HG03442 (cell line): Measurements from ENCODE around the gene STRIP2.
"Not testable (repeated sequence)": the region's sequence is repeated elsewhere in the genome, so short reads cannot be mapped to it uniquely, and the experiment has no call there.

Experiments
- ATAC-seq: cut with Tn5 transposase; IDR thresholded peaks from one replicate; pipeline ENCODE4 v1.9.1; 2021; ENCODE audit warnings: mild to moderate bottlenecking, moderate library complexity; ENCODE audit not compliant: unreplicated experiment

STRIP2 gene

DNA sequence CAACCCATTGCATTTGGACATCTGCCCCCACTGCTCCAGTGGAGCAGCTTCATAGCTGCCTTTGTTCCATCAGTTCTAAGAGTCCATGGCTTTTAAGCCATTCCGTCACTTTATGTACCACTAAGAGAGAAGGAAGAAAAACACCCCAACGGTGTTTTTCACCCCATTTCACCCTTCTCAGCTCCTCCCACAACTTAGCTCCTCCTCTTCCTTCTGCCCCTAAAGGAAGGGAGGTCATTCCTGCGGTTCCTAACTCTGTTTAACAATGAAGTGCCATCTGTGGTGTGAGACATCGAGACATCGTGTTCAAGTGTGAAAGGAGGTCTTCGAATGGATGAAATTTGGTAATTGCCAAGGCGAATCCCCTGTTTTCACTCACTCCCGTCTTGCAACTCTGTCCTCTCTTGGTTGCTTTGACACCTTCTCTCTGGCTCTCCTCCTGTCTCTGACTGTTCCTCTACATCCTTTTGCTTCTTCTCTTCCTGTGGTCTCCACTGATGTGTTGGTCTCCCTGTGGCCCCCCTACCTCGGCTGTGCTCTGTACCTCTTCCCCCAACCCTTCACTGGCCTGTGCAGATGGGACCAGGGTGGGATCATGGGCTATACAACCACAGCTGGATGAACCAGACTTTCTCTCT is 91.1 kb downstream of the STRIP2 start:
- ATAC-seq: no peak

DNA sequence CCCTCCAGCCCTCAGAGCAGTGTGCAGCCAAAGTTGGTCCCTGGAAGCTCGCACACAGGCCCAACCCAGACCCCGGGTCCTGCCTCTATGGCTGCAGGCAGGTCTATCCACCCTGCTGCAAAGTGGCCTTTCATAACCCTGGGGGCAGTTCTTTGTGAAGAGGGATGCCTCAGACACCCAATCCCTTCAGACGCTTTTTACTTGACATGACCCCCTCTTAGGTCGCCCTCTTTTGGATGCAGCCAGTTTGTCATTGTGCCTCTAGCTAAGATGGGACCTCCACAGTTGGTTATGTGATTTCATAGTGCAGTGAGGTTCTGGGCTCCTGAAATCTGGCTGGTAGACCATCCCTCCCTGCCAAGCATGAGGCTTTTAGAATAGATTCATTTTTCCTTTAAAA is 95.4 kb downstream of the STRIP2 start:
- ATAC-seq: no peak

DNA sequence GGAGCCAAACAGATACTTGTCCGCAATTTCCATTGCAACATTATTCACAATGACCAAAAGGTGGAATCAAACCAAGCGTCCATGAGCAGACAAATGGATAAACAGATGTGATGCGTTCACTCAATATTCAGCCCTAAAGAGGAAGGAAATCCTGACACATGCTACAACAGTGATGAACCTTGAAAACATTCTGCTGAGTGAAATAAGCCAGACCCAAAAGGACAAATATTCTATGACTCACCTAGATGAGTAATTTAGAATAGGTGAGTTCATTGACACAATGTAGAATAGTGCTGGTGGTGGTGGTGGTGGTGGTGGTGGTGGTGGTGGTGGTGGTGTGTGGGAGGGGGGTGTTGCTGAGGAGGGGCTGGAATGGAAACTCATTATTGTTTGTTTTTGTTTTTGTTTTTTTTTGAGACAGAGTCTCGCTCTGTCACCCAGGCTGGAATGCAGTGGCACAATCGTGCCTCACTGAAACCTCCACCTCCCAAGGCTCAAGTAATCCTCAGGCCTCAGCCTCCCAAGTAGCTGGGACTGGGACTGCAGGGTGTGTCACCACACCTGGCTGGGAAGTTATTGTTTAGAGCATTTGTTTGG is 96.7 kb downstream of the STRIP2 start:
- ATAC-seq: no peak

DNA sequence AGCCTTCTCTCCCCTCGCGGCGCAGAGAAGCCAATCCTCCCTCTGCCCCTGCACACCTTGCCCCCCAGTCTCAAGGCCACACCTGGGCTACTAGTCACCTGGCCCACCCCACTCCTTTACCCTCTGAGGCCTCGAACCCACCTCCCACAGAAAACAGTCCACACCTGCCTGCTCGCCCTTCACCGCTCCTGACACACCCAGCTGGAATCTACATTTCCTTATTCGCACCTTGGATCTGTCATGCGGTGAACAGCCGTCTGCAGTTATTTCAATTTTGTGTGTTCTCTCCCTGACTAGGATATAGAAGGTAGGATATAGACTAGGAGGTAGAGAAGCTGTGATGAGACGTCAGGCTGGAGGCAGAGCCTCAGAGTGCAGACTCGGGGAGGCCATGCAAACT is 97.5 kb downstream of the STRIP2 start:
- ATAC-seq: no peak

DNA sequence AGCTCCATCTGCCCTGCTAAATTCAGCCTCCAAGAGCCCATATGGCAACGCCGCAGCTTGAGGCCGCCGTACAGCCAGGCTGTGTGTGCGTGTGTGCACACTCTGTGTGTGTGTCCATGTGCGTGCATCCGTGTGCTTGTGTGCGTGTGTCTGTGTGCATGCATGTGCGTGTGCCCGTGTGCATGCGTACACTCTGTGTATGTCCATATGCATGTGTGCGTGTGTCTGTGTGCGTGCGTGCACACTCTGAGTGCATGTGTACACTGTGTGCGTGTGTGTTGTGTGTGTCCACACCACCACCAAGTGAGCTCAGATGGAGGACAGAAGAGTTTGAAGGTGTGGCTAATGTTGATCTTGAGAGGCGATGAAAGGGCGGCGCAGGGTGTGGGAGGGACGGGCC is 98.1 kb downstream of the STRIP2 start:
- ATAC-seq: no peak

DNA sequence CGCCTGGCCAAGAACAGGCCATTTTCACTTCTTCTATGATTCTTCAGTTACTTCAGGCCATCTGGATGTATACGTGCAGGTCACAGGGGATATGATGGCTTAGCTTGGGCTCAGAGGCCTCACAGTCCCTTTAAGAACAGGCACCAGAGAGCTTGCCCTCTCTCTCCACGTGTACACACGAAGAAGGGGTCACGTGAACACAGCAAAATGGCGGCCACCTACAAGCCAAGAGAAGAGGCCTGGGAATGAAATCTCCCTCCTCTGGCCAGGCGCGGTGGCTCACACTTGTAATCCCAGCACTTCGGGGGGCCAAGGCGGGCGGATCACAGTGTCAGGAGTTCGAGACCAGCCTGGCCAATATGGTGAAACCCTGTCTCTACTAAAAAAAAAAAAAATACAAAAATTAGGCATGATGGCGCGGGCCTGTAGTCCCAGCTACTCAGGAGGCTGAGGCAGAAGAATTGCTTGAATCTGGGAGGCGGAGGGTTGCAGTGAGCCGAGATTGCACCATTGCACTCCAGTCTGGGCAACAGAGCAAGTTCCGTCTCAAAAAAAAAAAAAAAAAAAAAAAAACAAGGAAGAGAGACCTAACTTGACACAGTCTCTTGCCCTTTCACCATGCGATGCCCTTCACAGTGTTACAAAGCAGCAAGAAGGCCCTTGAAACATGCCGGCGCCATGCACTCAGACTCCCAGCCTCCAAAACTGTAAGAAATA is 100.5 kb downstream of the STRIP2 start:
- ATAC-seq: not testable (repeated sequence)

DNA sequence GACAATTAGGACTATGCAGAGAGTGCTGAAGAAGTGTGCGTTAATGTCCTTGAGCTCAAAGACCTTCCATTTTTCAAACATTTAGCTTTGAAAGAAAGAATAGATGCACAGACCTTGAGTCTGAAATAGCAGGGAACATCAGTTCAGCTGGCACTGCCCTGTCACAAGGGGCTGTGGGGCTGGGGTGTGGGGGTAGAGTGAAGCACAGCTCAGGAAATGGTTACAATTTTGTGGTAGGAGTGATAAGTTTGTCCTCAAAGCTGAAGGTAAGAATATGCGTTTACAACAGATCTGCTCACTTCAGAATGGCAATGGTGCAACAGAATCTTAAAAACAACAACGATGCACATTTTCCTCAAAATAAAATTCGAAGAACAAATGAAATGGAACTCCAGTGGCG is 101.7 kb downstream of the STRIP2 start:
- ATAC-seq: no peak

DNA sequence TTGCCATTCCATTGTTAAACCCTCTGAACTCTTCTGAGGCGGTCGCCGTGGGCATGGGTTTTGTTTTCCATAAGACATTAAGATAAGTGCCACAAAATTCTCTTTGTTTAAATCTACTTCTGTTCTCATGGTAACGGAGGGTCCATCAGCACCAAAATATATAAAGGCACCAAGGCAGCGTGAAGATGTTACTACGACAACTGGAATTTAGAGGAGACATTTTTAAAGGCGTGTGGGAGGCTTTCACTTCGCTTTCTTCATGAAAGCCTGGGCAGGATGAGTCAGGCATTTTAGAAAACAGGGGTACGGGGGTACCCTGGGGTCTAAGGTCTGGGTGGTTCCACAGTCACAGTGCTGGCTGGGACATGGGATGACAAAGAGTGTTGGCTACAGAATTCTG is 102.1 kb downstream of the STRIP2 start:
- ATAC-seq: no peak
